ENCODE measurements around the gene SEMA3E.
"Not testable (repeated sequence)": the region's sequence is repeated elsewhere in the genome, so short reads cannot be mapped to it uniquely, and the experiment has no call there.

GRCh38 chr7:83459101-83459929 is 189.6 kb downstream of the SEMA3E start:
- not testable (repeated sequence) for TF ChIP-seq CTCF, POLR2A, POLR2AphosphoS5 (IDR thresholded peaks at IDR 0.05)
